Neural progenitor cell (in vitro differentiated cells): ENCODE data around the gene ACOX3.

ENCODE experiments used
- EZH2 ChIP-seq: fragments of 200-600 bp; sonication (generic); IDR thresholded peaks from 2 replicates; pipeline ENCODE4 v1.6.1; 2017; ENCODE audit warnings: antibody characterized with exemption, mild to moderate bottlenecking, moderate library complexity
- EZH2phosphoT487 ChIP-seq: fragments of 200-600 bp; sonication (generic); IDR thresholded peaks from 2 replicates; pipeline ENCODE4 v1.6.1; 2017; ENCODE audit warnings: antibody characterized with exemption
- TF ChIP-seq, protein P1 (sequence below): fragments of 200-600 bp; sonication (generic); IDR thresholded peaks from 2 replicates; pipeline ENCODE4 v1.5.1; 2017; ENCODE audit warnings: antibody characterized with exemption, mild to moderate bottlenecking

DNA sequence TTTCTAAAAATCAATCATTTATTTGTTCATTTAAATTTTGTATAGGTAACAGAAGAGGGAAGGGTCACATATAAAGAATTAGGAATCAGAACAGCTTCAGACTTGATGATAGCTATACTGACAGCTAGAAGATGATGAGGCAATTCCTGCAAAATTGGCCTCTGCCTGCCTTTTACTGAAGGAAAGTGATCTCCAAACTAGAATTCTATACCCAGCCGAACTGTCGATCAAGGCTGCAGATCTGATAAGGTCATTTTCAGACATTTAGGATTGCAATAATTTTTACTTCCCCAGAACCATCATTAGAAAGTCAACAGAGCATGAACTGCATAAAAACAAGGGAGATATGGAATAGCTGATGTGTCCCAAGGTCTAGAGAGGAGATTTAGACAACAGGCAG, 104.7 kb downstream of the ACOX3 start:
- TF ChIP-seq, protein P1, sequence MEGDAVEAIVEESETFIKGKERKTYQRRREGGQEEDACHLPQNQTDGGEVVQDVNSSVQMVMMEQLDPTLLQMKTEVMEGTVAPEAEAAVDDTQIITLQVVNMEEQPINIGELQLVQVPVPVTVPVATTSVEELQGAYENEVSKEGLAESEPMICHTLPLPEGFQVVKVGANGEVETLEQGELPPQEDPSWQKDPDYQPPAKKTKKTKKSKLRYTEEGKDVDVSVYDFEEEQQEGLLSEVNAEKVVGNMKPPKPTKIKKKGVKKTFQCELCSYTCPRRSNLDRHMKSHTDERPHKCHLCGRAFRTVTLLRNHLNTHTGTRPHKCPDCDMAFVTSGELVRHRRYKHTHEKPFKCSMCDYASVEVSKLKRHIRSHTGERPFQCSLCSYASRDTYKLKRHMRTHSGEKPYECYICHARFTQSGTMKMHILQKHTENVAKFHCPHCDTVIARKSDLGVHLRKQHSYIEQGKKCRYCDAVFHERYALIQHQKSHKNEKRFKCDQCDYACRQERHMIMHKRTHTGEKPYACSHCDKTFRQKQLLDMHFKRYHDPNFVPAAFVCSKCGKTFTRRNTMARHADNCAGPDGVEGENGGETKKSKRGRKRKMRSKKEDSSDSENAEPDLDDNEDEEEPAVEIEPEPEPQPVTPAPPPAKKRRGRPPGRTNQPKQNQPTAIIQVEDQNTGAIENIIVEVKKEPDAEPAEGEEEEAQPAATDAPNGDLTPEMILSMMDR, result no peak
- TF ChIP-seq EZH2 (no peak), EZH2phosphoT487 (no peak)
